PFSK-1 (cell line): ENCODE measurements around the gene TMEM181.

Source experiments
- POLR2AphosphoS5 ChIP-seq: IDR thresholded peaks from 2 replicates; pipeline ENCODE4 v1.6.1; 2012; ENCODE audit warnings: low read depth, mild to moderate bottlenecking, control low read depth, low read length, moderate library complexity
- SIN3A ChIP-seq: IDR thresholded peaks from 2 replicates; pipeline ENCODE4 v1.6.1; 2012; ENCODE audit warnings: mild to moderate bottlenecking, low read length, moderate library complexity, borderline replicate concordance; ENCODE audit not compliant: insufficient read depth
- TAF1 ChIP-seq: IDR thresholded peaks from 2 replicates; pipeline ENCODE4 v1.6.1; 2012; ENCODE audit warnings: low read length, control low read depth, borderline replicate concordance; ENCODE audit not compliant: insufficient read depth
- TF ChIP-seq, protein P1 (sequence below), 2 experiments: IDR thresholded peaks; 2 replicates each; pipeline versions ENCODE4 v1.6.1 to v1.8.0; 2011 to 2012; ENCODE audit warnings: low read depth in 2 of 2, low read length in 2 of 2, control low read depth in 1 of 2, inconsistent platforms in 1 of 2, mild to moderate bottlenecking in 1 of 2, moderate library complexity in 1 of 2; ENCODE audit not compliant: insufficient read depth in 1 of 2

GRCh38 chr6:158517038-158517437 lies 42.9 kb upstream of the TMEM181 start:
- TF ChIP-seq SIN3A (no peak), POLR2AphosphoS5 (no peak), TAF1 (no peak)
- TF ChIP-seq, protein P1, sequence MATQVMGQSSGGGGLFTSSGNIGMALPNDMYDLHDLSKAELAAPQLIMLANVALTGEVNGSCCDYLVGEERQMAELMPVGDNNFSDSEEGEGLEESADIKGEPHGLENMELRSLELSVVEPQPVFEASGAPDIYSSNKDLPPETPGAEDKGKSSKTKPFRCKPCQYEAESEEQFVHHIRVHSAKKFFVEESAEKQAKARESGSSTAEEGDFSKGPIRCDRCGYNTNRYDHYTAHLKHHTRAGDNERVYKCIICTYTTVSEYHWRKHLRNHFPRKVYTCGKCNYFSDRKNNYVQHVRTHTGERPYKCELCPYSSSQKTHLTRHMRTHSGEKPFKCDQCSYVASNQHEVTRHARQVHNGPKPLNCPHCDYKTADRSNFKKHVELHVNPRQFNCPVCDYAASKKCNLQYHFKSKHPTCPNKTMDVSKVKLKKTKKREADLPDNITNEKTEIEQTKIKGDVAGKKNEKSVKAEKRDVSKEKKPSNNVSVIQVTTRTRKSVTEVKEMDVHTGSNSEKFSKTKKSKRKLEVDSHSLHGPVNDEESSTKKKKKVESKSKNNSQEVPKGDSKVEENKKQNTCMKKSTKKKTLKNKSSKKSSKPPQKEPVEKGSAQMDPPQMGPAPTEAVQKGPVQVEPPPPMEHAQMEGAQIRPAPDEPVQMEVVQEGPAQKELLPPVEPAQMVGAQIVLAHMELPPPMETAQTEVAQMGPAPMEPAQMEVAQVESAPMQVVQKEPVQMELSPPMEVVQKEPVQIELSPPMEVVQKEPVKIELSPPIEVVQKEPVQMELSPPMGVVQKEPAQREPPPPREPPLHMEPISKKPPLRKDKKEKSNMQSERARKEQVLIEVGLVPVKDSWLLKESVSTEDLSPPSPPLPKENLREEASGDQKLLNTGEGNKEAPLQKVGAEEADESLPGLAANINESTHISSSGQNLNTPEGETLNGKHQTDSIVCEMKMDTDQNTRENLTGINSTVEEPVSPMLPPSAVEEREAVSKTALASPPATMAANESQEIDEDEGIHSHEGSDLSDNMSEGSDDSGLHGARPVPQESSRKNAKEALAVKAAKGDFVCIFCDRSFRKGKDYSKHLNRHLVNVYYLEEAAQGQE (IDR thresholded peaks at IDR 0.05; ENCODE audit: insufficient read depth in 1 of 2, low read depth in 2 of 2, low read length in 2 of 2): no peak
